Astrocyte of the spinal cord (primary cell): ENCODE results near the gene WWOX.

Source experiments
- DNase-seq: peaks from one replicate; pipeline ENCODE4 v3.0.0; 2011; ENCODE audit warnings: low read depth, low spot score
- H3K4me3 ChIP-seq: 2 replicates; pipeline ENCODE4 v1.5.1; 2011; ENCODE audit warnings: low read depth, mild to moderate bottlenecking, low read length, moderate library complexity
- in situ Hi-C: cut with HindIII; loops from 2 replicates; pipeline ENCODE4 v1.10.0; 2017; ENCODE audit warnings: low sequenced_read_pairs
- TF ChIP-seq, protein P1 (sequence below): IDR thresholded peaks from 2 replicates; pipeline ENCODE4 v1.5.1; 2012; ENCODE audit warnings: low read depth, mild to moderate bottlenecking, low read length, inconsistent platforms

The WWOX gene

DNA sequence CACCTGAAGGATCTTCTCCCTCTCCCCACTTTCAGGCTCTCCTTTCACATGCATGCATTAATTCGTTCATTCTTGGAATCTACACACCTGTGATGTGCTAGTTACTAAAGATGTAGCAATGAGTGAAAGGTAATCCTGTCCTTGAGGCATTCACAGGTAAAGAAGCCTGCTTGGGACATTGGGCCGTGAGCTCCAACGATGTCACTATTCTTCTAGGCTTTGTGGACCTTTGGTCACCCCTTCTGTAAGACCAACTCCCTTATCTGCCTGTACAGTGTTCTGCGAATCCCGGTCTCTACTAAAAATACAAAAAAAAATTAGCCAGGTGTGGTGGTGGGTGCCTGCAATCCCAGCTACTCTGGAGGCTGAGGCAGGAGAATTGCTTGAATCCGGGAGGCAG lies 892.5 kb downstream of the WWOX start:
- no peak for DNase-seq
- in situ Hi-C loops, result no loop called here
- TF ChIP-seq, protein P1, sequence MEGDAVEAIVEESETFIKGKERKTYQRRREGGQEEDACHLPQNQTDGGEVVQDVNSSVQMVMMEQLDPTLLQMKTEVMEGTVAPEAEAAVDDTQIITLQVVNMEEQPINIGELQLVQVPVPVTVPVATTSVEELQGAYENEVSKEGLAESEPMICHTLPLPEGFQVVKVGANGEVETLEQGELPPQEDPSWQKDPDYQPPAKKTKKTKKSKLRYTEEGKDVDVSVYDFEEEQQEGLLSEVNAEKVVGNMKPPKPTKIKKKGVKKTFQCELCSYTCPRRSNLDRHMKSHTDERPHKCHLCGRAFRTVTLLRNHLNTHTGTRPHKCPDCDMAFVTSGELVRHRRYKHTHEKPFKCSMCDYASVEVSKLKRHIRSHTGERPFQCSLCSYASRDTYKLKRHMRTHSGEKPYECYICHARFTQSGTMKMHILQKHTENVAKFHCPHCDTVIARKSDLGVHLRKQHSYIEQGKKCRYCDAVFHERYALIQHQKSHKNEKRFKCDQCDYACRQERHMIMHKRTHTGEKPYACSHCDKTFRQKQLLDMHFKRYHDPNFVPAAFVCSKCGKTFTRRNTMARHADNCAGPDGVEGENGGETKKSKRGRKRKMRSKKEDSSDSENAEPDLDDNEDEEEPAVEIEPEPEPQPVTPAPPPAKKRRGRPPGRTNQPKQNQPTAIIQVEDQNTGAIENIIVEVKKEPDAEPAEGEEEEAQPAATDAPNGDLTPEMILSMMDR, result no peak
- no peak overlapping the region for H3K4me3 ChIP-seq

DNA sequence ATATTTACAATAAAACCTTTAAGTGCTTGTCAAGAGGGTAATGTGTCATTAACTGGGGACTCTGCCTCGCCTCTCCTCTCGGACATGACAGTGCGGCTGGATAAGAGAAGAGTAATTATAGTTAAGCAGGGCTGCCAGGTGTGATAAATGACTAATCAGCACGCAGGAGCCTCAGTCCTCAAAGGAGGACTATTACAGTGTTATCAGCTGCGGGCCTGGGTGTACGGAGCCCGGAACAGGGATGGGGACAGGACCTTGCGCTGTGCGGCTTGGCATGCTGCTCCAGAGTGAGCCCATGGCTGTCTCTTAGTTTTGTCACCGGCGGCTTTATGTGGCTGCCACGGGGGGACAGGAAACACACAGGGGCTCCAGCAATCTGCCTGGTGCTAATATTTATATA lies 893.9 kb downstream of the WWOX start:
- no peak overlapping the region for H3K4me3 ChIP-seq
- TF ChIP-seq, protein P1, result no peak
- no peak for DNase-seq
- in situ Hi-C loops, result no loop called here

DNA sequence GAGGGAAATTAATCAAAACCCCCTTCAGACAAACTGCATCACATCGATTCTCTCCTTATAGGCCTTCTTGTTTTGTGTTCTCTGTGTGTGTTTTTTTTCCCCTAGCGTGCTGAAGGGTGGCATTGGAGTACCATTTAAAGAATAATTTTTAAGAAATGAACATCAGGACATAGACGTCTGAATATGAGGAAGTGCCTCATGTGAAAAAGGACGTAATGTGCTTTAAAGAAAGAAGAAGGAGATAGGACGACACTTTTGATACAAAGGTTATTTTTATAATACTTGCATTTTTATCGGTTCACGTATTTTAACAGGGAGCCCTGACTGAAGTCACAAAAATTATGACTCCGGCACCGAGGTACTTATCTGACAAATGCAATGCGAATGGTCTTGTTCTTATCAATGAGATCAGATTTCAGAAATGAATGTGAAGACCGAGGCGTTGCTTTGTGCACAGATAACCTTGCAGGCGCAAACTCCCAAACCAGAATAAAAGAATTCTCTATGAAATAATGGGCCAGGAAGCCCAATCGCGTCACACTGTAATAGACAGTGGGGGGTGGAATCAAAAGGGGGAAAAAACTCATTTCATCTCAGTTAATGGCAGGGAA lies 894.8 kb downstream of the WWOX start:
- DNase-seq, result no peak
- in situ Hi-C loops, result no loop called here
- TF ChIP-seq, protein P1, result no peak
- no peak overlapping the region for H3K4me3 ChIP-seq

DNA sequence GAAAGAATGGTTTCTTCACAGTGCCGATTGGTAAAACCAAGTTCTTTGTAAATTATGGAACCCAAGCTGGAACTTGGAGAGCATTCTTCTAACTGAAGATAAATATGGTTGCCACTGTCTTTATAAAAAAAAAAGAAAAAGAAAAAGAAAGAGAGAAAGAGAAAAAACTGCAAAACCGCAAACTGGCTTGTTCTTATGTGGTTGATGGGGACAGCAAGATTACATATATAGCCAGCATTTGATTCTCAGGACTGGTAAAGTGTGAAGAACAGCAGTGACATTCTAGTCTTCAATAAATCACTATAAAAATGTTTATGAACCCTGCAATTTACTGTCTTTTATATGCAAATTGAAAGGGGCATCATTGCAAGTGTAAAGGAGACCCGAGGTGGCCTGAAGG lies 896.0 kb downstream of the WWOX start:
- TF ChIP-seq, protein P1, result no peak
- in situ Hi-C loops, result no loop called here
- H3K4me3 ChIP-seq, result no peak overlapping the region
- DNase-seq, result no peak

DNA sequence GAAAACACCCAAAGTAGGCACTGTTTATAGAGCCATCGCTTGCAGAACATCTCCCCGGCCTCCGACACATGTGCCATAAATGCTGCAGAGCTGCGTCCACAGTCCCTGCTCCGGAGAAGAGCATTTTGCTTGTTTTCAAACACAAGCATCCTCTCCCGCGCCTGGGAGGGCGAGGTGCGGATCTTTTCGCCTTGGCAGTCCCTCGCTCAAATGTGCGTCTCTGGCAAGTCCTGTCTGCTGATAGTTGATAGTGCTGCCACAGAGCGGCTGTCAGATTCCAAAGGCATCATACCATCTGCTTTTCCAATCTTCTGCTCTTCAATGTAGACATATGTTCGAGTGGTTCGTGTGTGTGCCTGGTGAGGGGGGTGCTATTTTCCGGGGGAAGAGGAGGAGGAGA lies 897.3 kb downstream of the WWOX start:
- DNase-seq, result no peak
- no peak overlapping the region for H3K4me3 ChIP-seq
- in situ Hi-C loops, result no loop called here
- TF ChIP-seq, protein P1, result no peak

DNA sequence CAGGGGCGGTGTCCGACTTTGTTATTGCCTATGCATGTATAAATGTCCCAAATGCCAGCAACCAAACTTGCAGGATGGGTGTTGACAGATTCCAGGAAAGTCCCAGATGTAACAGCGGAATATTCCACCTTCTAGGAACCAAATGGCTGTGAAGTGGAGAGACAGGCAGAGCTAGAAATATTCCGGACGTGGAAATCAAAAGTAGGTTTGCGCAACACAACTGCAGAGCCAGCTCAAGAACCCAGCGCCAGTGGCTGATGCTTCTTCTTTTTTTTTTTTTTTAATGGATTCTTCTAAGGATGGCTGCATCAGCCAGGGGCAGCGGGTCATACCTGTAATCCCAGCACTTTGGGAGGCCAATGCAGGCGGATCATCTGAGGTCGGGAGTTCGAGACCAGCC lies 899.4 kb downstream of the WWOX start:
- TF ChIP-seq, protein P1, result no peak
- no peak for DNase-seq
- in situ Hi-C loops, result no loop called here
- H3K4me3 ChIP-seq, result no peak overlapping the region
